RCC 7860 (cell line): ENCODE measurements around the gene TP73.

Experiments used
- DNase-seq: peaks from one replicate; pipeline ENCODE4 v3.0.0-alpha.2; 2015; ENCODE audit warnings: low spot score
- FAIRE-seq: peaks from 2 replicates; lab custom pipeline; 2012; peaks lifted over from hg19 to GRCh38; lab: Jason Lieb, UNC

Gene TP73

GRCh38 chr1:3756394-3756793 lies 104.1 kb downstream of the TP73 start:
- DNase-seq: no peak
- no peak for FAIRE-seq

DNA sequence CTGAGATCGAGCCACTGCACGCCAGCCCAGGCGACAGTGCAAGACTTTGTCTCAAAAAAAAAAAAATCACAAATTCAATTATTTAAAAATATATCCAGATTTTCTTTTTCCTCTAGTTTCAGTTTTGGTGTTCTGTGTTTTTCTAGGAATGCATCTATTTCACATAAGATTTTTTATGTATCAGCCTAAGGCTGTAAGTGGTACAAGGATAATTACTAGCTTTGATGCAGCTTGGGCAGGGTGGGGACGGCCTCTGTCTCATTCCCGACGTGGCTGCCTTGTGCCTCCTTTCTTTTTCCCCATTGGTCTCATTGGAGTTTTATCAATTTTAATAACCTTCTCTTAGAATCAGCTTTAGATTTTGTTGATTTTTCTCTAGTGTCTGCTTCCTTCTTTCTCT lies 106.8 kb downstream of the TP73 start:
- no peak for FAIRE-seq
- no peak for DNase-seq

DNA sequence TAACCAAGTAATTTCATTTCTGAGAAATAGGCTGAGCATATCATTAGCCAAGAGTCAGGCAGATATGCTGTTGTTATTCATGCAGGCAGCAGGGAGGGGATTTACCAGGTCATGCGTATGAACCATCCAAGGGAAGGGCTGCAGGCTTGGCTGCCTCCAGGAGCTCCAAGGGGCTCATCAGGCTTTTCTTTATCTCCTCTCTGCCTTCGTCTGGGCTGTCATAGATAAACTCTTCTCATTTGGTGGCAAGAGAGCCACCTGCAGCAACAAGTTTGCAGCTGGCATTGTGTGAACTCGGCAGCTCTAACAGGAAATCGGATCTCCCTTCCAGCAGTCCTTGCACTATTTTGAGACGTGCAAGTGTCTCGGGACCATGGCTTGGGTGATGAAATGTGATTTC lies 107.5 kb downstream of the TP73 start:
- no peak for DNase-seq

DNA sequence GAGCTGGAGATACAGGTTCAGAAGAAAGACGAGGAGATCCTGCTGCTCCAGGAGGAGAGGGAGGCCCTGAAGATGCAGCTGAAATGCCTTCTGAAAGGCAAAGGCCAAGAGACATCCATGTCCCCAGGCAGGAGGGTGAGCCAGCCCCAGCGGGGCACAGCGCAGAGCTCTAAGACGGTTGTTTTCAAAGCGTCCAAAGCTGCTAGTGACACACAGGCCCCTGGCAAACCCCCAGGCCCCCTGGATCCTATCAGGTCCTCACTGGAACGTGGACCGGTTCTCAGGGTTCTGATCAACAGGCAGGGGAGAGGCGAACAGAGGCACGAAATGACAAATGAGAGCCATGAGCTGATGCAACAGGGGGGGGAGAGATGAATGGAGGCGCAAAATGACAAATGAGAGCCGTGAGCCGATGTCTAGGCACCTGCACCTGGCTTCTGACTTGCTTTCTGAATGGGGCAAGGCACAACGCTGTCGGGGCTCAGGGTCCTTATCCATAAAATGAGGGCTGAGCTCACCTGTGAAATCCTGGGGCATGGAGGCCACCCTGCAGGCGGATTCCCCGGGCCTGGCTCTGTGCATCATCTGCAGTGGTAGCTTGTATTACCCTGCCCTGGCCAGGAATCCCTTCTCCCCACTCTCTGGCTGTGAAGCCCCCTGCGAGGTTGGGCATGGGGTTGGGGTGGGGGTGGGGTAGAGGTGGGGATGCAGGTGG lies 109.1 kb downstream of the TP73 start:
- DNase-seq (no peak), FAIRE-seq (no peak)

More for the DNA sequence above, 107.5 kb downstream of the TP73 start:
- FAIRE-seq: no peak

GRCh38 chr1:3762151-3762872 lies 110.0 kb downstream of the TP73 start:
- DNase-seq: no peak
- no peak for FAIRE-seq

GRCh38 chr1:3762873-3763228 lies 110.5 kb downstream of the TP73 start:
- no peak for FAIRE-seq

GRCh38 chr1:3763351-3764125 lies 111.2 kb downstream of the TP73 start:
- no peak for FAIRE-seq
- DNase-seq: no peak

More at GRCh38 chr1:3762873-3763228, 110.5 kb downstream of the TP73 start:
- no peak for DNase-seq

GRCh38 chr1:3767328-3767925 lies 115.1 kb downstream of the TP73 start:
- no peak for FAIRE-seq
- no peak for DNase-seq

- FAIRE-seq (no peak), DNase-seq (no peak)
These were observed 116.6 kb downstream of the TP73 start for GRCh38 chr1:3768811-3769390.

GRCh38 chr1:3770047-3770765 lies 117.9 kb downstream of the TP73 start:
- DNase-seq (no peak), FAIRE-seq (no peak)

- DNase-seq (no peak), FAIRE-seq (no peak)
These were observed 119.1 kb downstream of the TP73 start for GRCh38 chr1:3771108-3772026.

GRCh38 chr1:3772027-3772714 lies 119.9 kb downstream of the TP73 start:
- FAIRE-seq (no peak), DNase-seq (peak; percentile 28)

DNA sequence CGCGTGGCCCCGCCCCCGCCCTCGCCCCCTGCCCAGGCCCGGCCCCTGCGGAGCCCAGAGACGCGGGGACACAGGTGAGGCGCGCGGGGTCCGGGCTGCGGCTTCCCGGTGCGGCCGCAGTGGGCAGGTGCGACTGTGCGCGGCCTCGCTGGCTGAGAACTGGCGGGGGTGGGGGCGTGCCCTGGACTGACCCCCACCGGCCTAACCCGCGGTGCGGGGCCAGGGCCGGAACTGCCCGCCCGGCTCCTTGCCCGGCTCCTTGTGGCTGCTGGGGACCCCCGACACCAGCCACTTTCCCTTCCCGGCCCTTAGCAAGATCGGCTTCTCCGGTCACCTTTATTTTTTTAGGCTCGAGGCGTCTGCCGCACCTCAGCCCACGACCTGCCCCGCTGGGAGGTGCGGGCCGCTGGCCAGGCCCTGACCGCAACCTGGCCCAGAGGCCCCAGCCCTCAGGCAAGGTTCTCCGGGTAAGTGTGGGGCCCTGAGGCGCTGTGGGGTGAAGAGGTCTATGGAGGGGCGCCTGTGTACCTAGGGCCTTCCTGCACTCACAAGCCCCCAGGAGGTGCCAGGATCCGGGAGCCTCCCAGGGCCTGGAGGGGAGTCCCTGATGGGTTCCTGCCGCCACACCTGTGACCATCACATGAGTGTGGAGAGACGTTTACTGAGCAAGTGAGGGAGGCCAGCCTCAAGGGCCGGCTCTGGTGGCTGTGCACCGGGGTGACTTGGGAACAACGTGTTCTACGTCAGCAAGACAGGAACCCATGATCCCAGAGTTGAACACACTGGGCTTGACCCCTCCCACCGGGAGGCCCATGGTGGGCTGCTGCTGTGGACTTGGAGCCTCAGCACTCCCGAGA lies 120.6 kb downstream of the TP73 start, which contains the start of gene SMIM1:
Gene SMIM1 (plus strand): TSS at position 35 of the 857 bp plus-strand sequence. CDS start 2,625 bp downstream, outside the sequence.
- DNase-seq (no peak), FAIRE-seq (no peak)

GRCh38 chr1:3773572-3774275 lies 121.4 kb downstream of the TP73 start:
- DNase-seq: no peak
- no peak for FAIRE-seq

DNA sequence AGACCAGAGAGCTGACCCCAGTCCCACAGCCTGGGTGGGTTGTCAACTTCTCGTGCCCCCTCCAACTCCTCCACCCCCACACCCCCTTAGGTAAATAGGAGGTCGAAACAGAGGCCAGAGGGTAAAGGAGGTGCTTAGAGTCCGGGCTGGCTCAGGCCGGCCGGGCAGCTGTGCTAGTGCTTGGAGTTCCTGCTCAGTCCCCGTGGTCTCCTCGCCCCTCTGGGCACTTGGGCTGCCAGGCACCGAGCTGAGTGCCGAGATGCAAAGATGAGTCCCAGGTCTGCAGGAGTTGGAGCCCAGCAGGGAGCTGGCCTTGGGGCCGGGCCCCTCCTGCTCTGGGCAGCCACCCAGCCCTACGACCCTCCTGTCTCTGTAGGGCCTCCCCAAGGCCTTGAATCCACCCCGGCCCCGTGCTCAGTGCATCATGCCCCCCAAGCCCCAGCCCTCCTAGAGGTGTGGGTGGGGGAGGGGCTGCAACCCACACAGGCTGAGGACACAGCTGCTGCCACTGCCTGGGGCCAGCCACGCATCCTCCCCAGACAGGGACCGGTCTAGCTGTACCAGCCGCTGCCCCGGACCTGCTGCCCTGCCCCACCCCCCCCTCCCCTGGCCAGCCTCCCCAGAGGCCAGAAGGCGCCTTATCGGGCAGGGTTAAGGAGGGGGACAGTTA lies 122.1 kb downstream of the TP73 start:
- FAIRE-seq (no peak), DNase-seq (no peak)

DNA sequence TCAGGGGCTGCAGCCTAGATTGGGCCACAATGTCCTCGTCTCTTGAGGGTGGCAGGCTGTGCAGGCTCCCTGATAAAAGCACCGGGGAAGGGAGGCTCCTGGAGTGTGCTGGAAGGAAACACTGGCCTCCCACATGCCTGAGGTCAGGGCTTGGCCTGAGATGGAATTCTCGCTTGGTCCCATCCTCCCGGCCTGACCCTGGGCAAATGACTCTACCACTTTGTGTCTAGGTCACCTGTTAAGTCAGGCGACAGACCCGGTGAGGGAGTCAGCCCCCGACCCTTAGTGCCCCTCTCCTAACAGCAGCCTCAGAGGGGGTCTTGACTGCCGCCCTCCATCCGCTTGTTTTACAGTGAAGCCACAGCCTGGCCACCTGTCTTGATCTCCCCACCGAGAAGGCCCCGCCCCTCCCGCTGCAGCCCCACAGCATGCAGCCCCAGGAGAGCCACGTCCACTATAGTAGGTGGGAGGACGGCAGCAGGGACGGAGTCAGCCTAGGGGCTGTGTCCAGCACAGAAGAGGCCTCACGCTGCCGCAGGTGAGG lies 122.7 kb downstream of the TP73 start:
- FAIRE-seq (no peak), DNase-seq (peak; percentile 29)
